Measurements from ENCODE around the gene PCYT1B.

Gene PCYT1B

DNA sequence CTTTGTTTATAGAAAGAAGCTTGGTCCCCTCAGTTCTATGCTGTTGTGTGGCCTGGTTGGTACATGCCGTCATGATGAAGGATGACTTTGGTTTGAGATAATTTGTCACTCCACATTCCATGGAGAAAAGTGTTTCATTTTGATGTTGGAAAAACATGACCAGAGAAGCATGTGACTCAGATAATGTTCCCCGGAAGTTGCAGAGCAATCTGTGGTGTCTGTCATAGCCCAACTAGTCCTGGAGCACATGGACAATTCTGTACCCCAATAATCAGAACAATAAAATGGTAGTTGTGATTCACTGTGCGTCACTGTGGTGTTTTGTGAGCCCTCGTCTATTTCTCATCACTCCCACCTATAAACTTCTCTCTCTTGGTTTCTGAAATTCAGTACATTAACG is 97.0 kb downstream of the PCYT1B start:
- TF ChIP-seq, protein P1, sequence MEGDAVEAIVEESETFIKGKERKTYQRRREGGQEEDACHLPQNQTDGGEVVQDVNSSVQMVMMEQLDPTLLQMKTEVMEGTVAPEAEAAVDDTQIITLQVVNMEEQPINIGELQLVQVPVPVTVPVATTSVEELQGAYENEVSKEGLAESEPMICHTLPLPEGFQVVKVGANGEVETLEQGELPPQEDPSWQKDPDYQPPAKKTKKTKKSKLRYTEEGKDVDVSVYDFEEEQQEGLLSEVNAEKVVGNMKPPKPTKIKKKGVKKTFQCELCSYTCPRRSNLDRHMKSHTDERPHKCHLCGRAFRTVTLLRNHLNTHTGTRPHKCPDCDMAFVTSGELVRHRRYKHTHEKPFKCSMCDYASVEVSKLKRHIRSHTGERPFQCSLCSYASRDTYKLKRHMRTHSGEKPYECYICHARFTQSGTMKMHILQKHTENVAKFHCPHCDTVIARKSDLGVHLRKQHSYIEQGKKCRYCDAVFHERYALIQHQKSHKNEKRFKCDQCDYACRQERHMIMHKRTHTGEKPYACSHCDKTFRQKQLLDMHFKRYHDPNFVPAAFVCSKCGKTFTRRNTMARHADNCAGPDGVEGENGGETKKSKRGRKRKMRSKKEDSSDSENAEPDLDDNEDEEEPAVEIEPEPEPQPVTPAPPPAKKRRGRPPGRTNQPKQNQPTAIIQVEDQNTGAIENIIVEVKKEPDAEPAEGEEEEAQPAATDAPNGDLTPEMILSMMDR (IDR thresholded peaks at IDR 0.05; ENCODE audit: low read depth, low read length, missing control alignments): no peak
- no peak overlapping the region for H3K4me3 ChIP-seq (replicated peaks; ENCODE audit: low read depth, low read length)
- DNase-seq (ENCODE audit: extremely low read depth, low read depth): no peak

DNA sequence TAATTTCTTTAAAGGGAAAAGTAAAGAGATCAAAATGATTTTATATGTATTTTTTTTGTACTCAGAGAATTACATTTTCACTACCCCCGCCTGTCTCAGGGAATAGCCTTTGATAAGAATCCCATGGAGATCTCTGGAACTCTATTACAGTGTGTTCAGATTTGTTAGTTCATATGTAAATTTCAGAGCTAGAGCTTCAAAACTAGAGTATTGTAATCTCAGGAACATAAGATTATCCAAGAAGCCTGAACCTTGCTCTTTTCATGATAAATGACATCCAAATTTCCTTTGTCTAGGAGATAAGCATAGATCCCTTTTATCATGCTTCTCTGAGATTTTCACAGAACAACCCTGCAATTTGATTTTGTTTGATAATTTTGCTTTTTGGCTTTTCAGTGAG is 99.2 kb downstream of the PCYT1B start:
- TF ChIP-seq, protein P1 (IDR thresholded peaks at IDR 0.05; ENCODE audit: low read depth, low read length, missing control alignments): no peak

DNA sequence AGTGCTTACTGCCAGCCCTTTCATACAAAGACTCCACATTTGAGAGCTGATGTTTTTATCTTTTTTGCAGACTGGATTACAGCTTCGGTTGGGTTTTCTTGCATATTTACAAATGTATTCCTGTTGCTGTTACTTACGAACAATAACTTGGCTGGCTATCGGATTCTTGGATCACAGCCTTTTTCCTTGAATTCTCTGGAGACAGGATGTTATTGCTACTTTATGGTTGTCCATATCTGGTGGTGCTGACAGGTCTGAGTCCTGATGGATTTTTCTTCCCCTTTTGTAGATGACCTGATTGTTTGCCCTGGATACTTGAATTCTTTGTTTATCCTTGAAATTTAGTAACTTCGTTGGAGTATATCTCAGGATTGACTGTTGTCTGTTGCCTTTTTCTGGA is 104.4 kb downstream of the PCYT1B start:
- TF ChIP-seq, protein P1 (IDR thresholded peaks at IDR 0.05; ENCODE audit: low read depth, low read length, missing control alignments): no peak
- H3K4me3 ChIP-seq (replicated peaks; ENCODE audit: low read depth, low read length): no peak overlapping the region
- no peak for DNase-seq (ENCODE audit: extremely low read depth, low read depth)

More for the DNA sequence above, 99.2 kb downstream of the PCYT1B start:
- H3K4me3 ChIP-seq (replicated peaks; ENCODE audit: low read depth, low read length): no peak overlapping the region
- no peak for DNase-seq (ENCODE audit: extremely low read depth, low read depth)

DNA sequence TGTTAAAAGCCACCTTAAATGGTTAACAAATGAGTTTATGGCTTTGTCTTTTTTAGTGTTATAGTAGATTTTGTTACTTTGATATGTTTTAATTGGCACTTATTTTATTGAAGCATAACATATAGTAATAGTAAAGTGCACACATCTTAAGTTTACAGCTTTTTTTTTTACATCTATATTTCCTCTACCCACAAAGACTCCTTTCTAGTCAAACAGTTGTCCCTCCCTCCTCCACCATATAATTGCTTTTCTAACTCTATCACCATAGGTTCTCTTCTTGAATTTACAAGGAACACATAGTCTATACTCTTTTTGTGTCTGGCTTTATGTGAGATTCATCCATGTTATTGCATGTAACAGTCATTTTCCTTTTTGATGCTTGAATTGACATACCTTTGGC is 110.6 kb downstream of the PCYT1B start:
- TF ChIP-seq, protein P1 (IDR thresholded peaks at IDR 0.05; ENCODE audit: low read depth, low read length, missing control alignments): no peak
- no peak for DNase-seq (ENCODE audit: extremely low read depth, low read depth)

DNA sequence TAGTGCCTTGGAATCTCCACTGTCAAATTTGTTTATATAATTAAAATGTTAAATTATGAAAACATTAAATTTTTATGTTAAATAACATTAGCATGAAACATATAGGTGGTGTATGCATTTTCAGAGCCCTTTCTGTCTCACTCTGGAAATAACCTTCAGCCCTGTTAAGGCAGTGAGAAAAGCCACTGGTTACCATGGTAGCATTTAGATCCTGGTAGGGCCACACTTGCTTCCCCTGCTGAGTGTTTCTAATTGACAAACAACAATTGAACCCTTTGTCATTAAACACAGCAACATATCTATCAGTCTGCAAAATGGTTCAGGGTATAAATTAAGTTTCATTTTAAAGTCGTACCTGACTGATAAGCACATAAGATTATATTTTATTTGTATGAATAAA is 118.5 kb downstream of the PCYT1B start:
- H3K4me3 ChIP-seq (replicated peaks; ENCODE audit: low read depth, low read length): no peak overlapping the region
- DNase-seq (ENCODE audit: extremely low read depth, low read depth): no peak

More for the DNA sequence above, 110.6 kb downstream of the PCYT1B start:
- no peak overlapping the region for H3K4me3 ChIP-seq (replicated peaks; ENCODE audit: low read depth, low read length)

DNA sequence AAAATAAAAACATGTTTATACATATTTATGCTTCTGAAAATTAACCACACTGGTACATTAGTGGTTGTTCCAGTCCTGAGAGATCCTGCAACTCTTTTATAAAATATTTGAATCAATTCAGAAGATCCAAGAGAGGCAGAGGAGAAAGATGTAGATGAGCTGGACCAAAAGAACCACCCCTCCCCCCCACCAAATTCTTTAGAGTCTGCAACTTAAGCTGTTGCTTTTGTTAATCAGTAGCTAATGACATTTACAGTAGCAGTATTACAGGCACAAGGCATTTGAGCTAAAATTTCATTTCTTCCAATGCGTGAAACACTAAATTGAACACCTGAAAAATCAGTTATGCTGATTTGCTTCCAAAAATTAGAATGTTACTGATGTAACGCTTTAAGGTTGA is 120.5 kb downstream of the PCYT1B start:
- H3K4me3 ChIP-seq (replicated peaks; ENCODE audit: low read depth, low read length): no peak overlapping the region
- TF ChIP-seq, protein P1 (IDR thresholded peaks at IDR 0.05; ENCODE audit: low read depth, low read length, missing control alignments): no peak
- no peak for DNase-seq (ENCODE audit: extremely low read depth, low read depth)

More for the DNA sequence above, 118.5 kb downstream of the PCYT1B start:
- TF ChIP-seq, protein P1 (IDR thresholded peaks at IDR 0.05; ENCODE audit: low read depth, low read length, missing control alignments): no peak

DNA sequence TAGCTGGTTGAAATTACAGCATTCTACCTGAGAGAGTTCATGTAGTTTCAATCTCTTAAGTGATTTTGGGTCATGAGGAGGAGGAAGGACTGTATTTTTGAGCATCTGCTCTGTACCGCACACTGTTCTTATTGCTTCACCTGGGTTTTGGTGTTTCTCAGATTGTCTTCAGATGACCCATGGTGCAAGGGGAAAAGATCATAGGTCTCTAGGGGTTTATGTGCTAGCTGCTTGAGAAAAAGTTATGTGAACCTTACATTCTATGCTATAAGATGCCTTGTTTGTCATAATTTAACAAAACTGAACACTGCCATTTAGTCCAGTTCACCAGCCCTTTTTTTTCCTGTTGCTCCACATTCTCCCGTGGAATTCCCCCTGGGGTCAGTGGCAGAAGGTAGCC is 121.7 kb downstream of the PCYT1B start:
- no peak for DNase-seq (ENCODE audit: extremely low read depth, low read depth)
- TF ChIP-seq, protein P1 (IDR thresholded peaks at IDR 0.05; ENCODE audit: low read depth, low read length, missing control alignments): no peak
- no peak overlapping the region for H3K4me3 ChIP-seq (replicated peaks; ENCODE audit: low read depth, low read length)
